ENCODE results near the gene CENPP. TPM values are rescaled to one million over a fixed set of nuclear protein-coding genes. Genes with fewer than 3 reads are reported as not detected.

CENPP gene
- total and polyA plus RNA-seq, 4 donors, result 0.62 to 8.7 (median 1.3) TPM

GRCh38 chr9:92507496-92507895 is 181.7 kb downstream of the CENPP start (continued):
- no peak for TF ChIP-seq REST (IDR thresholded peaks at IDR 0.05)

GRCh38 chr9:92508018-92508820 is 182.5 kb downstream of the CENPP start:
- Histone ChIP-seq H3K27ac (ENCODE audit: low read depth in 1 of 2, low read length in 2 of 2) (no peak overlapping the region), H3K27me3 (ENCODE audit: control insufficient read depth in 4 of 4, insufficient read depth in 4 of 4, low read length in 3 of 4) (no peaks in the 10 kb centered on the region), H3K9me3 (ENCODE audit: control insufficient read depth in 4 of 4, low read length in 3 of 4) (no peaks in the 10 kb centered on the region), H3K36me3 (ENCODE audit: control insufficient read depth in 4 of 4, insufficient read depth in 3 of 4, low read depth in 1 of 4, low read length in 3 of 4) (peaks cover 0 to 3% (median 0%) of the 10 kb centered on the region in 4 donors), H3K9ac (ENCODE audit: low read depth in 1 of 2, low read length in 2 of 2) (no peak overlapping the region), H3K4me1 (ENCODE audit: control insufficient read depth in 4 of 4, insufficient read depth in 4 of 4, low read length in 3 of 4) (no peaks in the 10 kb centered on the region), H3K4me3 (ENCODE audit: low read depth in 1 of 3, low read length in 3 of 3) (no peak overlapping the region)
- 85% methylated on average over 10 of the region's 10 CpGs for WGBS
- TF ChIP-seq YY1 (IDR thresholded peaks at IDR 0.05) (no peak), MAX (IDR thresholded peaks at IDR 0.05) (no peak), FOXA1 (IDR thresholded peaks at IDR 0.05) (no peak)
- DNase-seq (ENCODE audit: low spot score), result no peak

- H3K9me3 ChIP-seq (ENCODE audit: control insufficient read depth in 4 of 4, low read length in 3 of 4), result no peaks in the 10 kb centered on the region
- no peak overlapping the region for H3K4me3 ChIP-seq (ENCODE audit: low read depth in 1 of 3, low read length in 3 of 3)
- H3K9ac ChIP-seq (ENCODE audit: low read depth in 1 of 2, low read length in 2 of 2), result no peak overlapping the region
- peaks cover 0 to 3% (median 0%) of the 10 kb centered on the region in 4 donors for H3K36me3 ChIP-seq (ENCODE audit: control insufficient read depth in 4 of 4, insufficient read depth in 3 of 4, low read depth in 1 of 4, low read length in 3 of 4)
- no peaks in the 10 kb centered on the region for H3K4me1 ChIP-seq (ENCODE audit: control insufficient read depth in 4 of 4, insufficient read depth in 4 of 4, low read length in 3 of 4)
- 94% methylated on average over 5 of the region's 5 CpGs for WGBS
- no peaks in the 10 kb centered on the region for H3K27me3 ChIP-seq (ENCODE audit: control insufficient read depth in 4 of 4, insufficient read depth in 4 of 4, low read length in 3 of 4)
- no peak for DNase-seq (ENCODE audit: low spot score)
- TF ChIP-seq NR2F2 (IDR thresholded peaks at IDR 0.05) (no peak), CTCF (IDR thresholded peaks at IDR 0.05; ENCODE audit: low read depth, low read length, missing input control) (no peak), TAF1 (conservative IDR thresholded peaks at IDR 0.05) (no peak), REST (IDR thresholded peaks at IDR 0.05) (no peak), FOXA2 (IDR thresholded peaks at IDR 0.05) (no peak), HNF4G (IDR thresholded peaks at IDR 0.05) (no peak), ATF3 (IDR thresholded peaks at IDR 0.05) (no peak), JUND (IDR thresholded peaks at IDR 0.05) (no peak), ZBTB33 (IDR thresholded peaks at IDR 0.05) (no peak), HNF4A (conservative IDR thresholded peaks at IDR 0.05) (no peak), EGR1 (IDR thresholded peaks at IDR 0.05; ENCODE audit: low read depth in 2 of 2) (no peak), MAX (IDR thresholded peaks at IDR 0.05) (no peak), FOXA1 (IDR thresholded peaks at IDR 0.05) (no peak), GABPA (IDR thresholded peaks at IDR 0.05 in 1 of 2, conservative IDR thresholded peaks at IDR 0.05 in 1 of 2) (no peak), RAD21 (IDR thresholded peaks at IDR 0.05) (no peak), YY1 (IDR thresholded peaks at IDR 0.05) (no peak), SP1 (IDR thresholded peaks at IDR 0.05) (no peak), RXRA (IDR thresholded peaks at IDR 0.05) (no peak)
- no peak overlapping the region for H3K27ac ChIP-seq (ENCODE audit: low read depth in 1 of 2, low read length in 2 of 2)
Observed at GRCh38 chr9:92509050-92509449, 183.3 kb downstream of the CENPP start.
